ENCODE measurements around the gene MYRIP.
"Not testable (repeated sequence)": the region's sequence is repeated elsewhere in the genome, so short reads cannot be mapped to it uniquely, and the experiment has no call there.

Gene MYRIP

DNA sequence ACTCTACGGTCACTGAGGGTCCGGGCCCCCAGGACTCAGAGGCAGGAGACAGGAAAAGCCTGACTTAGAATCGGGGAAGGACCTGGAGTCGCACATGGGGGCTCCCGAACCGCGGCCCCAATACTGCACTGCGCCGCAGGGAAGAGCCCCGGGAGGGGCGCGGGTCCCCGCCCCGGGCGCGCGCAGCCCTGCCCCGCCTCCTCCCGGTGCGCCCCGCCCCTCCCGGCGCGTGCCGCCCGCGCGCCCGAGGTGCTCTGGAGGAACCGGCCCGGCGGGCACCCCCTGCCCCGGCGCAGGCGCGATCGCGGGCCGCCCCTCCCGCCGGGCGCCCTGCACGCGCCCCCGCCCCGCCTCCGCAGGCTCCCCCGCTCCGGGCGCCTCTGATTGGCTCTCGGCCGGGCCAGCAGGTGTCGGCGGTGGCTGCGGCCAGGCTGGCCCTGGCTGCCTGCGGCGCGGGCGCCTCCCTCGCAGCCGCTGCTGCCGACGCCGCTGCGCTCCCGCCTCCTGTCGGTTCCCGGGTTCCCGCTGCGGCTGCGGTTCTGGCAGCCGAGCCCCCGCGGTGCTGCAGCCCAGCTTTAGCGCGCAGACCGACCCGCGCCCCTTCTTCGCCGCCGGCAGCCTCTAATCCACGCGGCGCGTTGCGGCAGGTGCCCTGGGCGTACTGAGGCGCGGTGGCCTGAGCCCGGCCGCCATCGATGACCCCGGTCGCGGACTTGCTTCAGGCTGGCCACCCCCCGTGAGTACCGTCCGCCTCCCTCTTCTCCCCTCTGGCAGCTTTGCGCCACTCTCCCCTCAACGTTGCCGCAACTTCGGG lies at the start of gene MYRIP:
TSS of gene MYRIP (plus strand) at position 429 of the 814 bp plus-strand sequence. CDS start 91,208 bp downstream, outside the sequence.
- DNase-seq = no peak

DNA sequence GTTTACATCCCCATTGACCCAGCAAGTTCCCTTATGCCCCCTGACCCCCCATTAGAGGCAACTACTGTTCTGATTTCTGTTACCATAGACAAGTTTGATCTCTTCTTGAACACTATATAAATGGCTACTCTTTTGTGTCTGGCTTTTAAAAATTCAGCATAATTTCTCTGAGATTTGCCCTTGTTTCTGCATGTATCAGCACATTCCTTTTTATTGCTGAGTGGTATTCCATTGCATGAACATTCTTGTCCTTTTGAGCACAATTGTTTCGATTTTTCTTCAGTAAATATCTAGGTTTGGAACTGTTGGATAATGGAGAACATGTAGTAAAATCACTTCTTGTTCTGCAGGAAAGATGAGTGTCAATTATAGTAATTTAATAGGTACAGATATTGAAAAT lies 49.1 kb upstream of the MYRIP start:
- no peak for DNase-seq

DNA sequence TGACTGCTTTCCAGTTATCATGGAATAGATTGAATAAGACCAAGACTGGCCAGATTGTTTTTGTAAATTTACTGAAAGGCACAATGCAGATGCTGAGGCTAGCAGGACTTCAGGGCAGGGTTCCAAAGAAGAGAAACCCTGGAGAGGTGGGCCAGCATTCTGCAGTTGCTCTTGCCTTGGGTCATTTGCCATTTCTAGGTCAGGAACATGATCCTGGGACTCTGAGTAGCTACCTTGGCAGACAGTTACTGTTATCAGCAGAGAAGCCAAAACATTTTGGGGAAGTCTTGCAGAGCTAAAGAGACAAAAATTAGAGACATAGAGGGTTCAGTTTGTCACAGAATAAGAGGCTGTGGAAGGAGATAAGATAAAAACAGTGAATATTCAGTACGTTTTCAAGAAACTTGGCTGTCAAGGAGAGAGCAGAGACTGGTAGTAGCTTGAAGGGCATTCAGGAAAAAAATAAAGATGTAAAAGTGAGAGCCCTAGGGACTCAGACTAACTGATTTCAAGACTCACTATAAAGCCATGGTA lies 46.8 kb upstream of the MYRIP start:
- no peak for DNase-seq

DNA sequence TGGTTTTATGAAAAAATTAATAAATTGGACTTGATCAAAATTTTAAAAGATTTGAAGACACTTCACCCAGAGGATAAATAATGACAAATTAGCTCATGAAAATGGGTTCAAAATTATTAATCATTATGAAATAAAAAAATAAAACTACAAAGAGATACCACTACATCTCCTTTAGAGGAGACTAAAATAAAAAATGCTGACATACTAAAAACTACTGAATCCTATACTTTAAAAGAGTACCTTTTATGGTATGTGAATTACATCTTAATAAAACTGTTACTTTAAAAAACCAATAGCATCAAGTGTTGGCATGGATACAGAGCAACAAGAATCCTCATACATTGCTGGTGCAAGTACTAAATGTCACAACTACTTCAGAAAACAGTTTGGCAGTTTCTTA lies 46.0 kb upstream of the MYRIP start:
- no peak for DNase-seq

DNA sequence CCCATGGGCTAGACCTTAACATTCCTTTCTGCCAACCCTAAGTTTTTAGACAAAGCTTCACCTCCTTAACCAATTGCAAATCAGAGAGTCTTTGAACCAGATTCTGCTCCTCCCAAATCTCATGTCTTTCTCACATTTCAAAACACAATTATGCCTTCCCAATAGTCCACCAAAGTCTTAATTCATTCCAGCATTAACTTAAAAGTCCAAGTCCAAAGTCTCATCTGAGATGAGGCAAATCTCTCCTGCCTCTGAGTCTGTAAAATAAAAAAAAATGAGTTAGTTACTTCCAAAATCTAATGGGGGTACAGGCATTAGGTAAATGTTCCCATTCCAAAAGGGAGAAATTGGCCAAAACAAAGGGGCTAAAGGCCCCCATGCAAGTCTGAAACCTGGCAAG lies 43.8 kb upstream of the MYRIP start:
- no peak for DNase-seq

DNA sequence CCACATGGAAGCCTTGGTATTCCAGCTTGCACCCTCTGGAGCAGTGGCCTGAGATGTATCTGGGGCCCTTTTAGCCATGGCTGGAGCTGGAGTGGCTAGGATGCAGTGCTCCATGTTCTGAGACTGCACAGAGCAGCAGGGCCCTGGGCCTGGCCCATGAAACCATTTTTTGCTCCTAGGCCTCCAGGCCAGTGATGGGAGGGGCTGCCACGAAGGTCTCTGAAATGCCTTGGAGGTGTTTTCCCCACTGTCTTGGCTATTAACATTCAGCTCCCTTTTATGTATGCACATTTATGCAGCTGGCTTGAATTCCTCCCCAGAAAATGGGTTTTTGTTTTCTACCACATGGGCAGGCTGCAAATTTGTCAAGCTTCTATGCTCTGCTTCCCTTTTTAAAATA lies 43.0 kb upstream of the MYRIP start:
- DNase-seq = no peak

DNA sequence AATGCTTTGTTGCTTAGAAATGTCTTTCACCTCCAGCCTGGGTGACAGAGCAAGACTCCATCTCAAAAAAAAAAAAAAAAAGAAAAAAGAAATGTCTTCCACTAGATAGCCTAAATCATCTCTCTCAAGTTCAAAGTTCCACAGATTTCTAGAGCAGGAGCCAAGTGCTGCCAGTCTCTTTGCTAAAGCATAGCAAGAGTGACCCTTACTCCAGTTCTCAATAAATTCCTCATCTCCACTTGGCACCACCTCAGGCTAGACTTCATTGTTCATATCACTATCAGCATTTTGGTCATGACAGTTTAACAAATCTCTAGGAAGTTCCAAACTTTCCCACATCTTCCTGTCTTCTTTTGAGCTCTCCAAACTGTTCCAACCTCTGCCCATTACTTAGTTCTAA lies 42.5 kb upstream of the MYRIP start:
- DNase-seq = not testable (repeated sequence)

DNA sequence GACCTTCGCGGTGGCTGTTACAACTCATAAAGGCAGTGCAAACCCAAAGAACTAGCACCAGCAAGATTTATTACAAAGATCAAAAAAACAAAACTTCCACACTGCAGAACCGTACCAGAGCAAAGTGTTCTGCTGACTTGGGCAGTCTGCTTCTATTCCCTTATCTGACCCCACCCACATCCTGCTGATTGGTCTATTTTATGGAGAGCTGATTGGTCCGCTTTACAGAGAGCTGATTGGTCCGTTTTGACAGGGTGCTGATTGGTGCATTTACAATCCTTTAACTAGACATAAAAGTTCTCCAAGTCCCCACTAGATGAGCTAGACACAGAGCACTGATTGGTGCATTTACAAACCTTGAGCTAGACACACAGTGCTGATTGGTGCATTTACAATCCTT lies 31.2 kb upstream of the MYRIP start:
- not testable (repeated sequence) for DNase-seq

DNA sequence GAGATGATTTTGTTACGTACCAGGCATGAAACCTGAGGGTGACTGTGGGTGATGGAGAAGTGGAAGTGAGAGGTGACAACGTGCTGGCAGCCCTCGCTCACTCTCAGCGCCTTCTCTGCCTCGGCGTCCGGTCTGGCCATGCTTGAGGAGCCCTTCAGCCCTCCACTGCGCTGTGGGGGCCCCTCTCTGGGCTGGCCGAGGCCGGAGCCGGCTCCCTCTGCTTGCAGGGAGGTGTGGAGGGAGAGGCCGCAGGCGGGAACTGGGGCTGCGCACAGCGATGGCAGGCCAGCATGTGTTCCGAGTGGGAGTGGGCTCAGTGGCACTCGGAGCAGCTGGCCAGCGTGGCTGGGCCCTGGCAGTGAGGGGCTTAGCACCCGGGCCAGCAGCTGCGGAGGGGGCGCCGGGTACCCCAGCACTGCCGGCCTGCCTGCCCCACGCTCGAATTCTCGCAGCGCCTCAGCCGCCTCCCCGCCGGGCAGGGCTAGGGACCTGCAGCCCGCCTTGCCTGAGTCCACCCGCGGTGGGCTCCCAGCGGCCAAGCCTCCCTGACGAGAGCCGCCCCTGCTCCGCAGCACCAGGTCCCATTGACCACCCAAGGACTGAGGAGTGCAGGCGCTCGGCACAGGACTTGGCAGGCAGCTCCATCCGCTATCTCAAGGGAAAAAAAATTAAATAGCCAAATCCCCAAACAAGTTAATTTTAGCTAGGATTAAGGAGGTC lies 29.7 kb upstream of the MYRIP start:
- DNase-seq = no peak

DNA sequence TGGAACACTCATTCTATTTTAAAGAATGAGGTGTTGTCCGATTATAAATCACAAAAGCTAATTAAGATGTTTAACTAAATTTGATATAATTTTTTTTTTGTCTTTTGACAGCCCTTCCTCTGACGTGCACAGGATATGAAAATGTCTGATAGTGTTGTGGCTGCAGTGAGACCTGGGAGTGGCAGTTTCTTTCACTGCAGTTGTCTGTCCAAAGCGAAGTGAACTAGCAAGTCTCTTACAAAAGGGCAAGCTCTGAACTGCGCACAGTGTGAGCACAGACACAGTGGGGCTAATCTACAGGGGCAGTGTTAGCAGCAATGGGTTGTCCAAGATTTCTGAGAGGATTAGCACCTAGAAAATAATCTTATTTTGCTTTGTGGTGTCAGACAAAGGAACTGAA lies 29.1 kb upstream of the MYRIP start:
- no peak for DNase-seq

DNA sequence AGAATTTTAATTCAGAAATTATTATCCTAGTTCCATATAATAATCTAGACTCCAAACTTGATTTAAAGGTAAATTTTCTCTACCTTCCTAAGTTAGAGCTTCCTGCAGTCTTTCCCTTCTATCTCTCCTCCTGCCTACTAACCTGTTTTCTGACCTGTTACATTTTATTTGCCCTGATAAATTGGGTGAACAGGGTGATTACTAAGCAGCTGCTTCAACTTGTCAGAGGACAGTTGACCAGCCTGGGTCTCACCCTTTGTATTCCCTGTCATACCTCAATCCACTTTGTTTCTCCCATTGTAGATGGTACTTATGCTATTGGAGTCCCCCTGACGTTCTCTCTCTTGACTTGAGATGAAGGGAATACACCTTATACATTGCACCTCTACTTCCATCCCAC lies 28.4 kb upstream of the MYRIP start:
- no peak for DNase-seq

DNA sequence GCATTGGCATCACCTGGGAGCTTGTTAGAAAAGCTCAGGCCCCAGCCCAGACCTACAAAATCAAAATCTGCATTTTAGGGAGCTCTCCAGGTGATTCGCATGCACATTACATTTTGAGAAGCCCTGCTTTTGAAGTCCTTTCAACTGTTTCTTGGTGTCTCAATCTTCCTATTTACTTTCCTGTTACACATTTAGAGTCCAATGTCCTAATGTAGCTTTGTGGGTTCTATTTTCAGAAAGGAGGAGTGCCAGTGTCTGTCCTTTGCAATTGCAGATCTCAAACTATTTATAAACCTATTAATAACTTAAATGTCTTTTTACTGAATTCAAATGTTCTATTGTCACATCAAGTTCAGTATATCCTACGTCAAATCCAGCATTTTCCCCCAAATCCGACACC lies 27.8 kb upstream of the MYRIP start:
- no peak for DNase-seq

DNA sequence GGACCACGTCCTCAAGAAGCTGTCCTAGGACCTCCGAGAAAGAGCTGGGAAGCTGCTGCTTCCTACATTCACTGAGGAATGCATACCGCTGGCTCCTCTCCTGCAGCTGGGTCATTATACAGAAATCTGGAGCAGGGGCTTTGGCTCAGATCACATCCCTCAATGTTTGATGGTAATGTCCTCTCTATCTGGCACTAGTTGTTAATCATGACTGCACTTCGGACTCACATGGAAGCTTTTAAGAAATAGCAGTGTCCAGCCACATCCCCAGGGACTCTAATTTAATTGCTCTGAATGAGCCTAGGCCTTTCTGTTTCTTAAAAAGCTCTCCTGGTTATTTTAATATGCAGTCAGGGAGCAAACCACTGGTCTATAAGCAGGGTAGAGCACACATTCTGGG lies 25.7 kb upstream of the MYRIP start:
- no peak for DNase-seq

DNA sequence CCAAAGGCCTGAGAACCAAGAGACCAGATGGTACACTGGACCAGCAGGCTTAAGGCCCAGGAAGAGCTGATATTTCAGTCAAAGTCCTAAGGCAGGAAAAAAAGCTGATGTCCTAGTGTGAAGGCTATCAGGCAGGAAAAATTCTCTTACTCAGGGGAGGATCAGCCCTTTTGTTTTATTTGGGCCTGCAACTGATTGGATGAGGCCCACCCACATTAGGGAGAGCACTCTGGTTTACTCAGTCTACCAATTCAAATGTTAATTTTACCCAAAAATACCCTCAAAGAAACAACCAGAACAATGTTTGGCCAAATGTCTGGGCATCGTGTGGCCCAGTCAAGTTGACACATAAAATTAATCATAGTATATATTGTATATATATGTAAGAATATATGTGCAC lies 24.5 kb upstream of the MYRIP start:
- no peak for DNase-seq

DNA sequence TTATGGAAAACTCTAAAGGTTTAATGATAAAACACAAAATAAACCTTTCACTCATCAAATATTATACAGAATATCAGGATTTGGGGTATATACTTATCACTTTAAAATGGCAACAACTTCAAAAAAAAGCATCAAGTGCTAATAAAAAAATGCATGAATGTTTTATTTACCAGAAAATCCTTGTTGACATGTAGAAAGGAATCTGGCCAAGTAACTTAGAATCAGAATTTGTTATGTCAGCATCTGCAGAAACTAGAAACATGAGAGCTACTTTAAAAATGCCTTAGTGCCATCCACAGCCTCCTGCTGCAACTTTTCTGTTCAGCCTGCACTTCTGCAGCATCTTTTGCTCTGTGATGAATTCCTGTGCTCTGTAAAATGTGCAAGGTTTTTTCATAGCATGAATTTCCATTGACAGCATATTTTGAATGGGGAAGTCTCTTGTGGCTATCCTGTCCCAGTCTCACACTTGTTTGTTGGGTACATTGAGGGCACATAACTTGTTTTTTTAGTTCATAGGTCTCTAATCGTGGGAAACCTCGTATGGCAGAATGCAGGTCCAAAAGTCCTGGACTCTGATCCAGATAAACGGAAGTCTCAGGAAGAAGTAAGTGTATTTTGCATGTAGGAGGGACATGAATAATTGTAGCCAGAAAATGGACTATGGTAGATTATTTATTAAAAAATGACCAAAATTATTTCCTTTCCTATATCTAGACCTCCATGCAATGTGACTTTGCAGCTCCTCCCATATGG lies 21.1 kb upstream of the MYRIP start:
- no peak for DNase-seq

DNA sequence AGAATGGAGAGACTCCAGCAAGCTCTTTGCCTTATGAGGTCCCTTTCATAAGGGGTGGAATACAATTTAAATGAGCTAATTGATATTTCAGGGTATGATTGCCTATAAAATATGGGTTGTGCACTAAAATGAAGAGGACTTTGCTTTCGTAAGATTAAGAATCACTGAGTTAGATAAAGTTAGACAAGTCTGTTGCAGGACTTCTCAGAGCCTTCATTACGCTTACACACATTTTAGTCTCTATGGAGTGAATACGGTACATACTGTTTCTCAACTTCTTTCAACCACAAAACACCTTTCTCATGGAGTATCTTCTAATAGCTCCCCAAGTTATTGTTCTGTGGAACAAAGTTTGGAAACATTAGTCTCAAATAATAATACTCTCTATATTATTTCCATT lies 17.8 kb upstream of the MYRIP start:
- no peak for DNase-seq

DNA sequence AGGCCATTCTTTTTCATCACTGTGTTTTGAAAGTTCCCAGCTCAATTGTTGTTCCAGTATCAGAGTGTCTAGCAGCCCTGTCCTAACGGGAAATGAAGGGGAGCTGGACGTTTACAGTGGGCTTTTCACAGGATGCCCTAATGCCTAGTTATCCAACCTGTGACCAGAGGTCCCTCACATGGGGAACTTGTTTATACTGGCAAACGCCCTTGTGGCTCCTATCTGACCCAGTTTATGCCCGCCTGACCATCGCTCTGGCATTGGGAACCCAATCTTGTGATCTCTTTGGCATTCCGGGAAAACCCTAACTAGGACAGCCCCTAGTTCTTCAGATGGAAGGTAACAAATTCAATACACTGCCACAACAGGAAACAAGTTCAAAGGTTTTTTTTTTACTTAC lies 14.5 kb upstream of the MYRIP start:
- DNase-seq = no peak

DNA sequence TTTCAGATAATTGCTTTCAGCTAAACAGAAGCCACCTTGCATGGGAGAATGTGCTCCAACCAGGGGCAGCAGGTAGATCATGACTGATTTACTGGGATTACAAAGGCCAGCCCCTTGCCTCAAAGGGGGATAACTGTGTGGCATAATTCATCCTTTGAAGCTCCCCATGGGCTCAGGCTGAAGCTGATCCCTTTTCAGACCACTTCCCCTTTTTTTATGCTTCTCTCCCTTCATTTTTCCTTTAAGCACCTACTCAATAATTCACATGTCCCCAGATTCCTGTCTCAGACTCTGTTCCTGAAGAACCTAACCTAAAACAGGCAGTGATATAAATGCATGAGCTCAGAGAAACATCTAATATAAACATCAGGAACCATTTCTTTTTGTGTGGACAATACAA lies 8.2 kb upstream of the MYRIP start:
- DNase-seq = no peak

DNA sequence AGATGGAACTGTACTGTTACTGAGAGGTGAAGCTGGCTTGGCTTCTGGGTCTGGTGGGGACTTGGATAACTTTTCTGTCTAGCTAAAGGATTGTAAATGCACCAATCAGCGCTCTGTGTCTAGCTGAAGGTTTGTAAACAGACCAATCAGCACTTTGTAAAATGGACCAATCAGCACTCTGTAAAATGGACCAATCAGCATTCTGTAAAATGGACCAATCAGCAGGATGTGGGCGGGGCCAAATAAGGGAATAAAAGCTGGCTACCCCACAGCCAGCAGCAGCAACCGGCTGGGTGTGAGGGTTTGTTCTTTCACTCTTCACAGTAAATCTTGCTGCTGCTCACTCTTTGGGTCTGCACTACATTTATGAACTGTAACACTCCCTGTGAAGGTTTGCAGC lies 6.9 kb upstream of the MYRIP start:
- DNase-seq = not testable (repeated sequence)

DNA sequence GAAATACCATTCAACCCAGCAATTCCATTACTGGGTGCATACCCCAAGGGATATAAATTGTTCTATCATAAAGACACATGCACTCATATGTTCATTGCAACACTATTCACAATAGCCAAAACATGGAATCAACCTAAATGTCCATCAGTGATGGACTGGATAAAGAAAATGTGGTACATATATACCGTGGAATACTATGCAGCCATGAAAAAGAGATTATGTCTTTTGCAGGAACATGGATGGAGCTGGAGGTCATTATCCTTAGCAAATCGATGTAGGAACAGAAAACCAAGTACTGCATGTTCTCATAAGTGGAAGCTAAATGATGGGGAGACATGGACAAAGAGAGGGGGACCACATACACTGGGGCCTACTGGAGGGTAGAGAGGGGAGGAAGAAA lies 5.5 kb upstream of the MYRIP start:
- DNase-seq = no peak

DNA sequence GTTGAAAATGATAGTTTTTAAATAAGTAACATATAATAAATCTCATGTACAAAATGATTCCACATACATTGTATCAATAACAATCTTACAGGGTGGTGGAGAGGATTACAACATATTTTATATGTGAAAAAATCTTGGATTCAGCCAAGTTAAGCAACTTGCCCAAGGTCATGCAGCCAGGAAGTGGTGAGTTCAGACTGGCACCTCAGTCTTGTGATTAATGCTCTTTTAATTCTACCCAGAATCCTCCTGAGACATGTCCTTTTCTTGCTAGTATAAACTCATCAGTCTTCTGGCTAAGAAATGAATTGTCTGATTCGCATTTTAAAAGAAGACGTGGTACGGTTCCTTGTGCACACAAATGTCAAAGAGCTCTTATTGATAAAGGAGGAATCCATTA lies 4.5 kb upstream of the MYRIP start:
- no peak for DNase-seq

DNA sequence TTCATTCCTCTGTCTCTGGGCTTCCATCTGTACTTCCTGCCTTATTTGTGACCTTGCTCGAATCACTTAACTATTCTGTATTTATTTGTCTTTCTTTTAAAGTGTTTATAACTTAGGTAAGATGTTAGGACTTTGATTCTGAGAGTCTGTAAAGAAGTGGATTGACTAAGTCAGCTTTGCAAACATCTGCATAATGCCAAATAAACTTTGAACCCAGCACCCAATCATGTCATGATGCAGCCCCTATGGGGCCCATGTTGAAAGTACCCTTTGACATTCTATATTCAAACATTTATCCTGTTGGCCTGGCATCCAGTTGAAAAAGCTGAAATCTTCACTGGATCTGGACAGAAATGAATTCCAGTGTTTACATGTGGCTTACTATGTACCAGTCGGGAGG lies 3.8 kb upstream of the MYRIP start:
- no peak for DNase-seq

DNA sequence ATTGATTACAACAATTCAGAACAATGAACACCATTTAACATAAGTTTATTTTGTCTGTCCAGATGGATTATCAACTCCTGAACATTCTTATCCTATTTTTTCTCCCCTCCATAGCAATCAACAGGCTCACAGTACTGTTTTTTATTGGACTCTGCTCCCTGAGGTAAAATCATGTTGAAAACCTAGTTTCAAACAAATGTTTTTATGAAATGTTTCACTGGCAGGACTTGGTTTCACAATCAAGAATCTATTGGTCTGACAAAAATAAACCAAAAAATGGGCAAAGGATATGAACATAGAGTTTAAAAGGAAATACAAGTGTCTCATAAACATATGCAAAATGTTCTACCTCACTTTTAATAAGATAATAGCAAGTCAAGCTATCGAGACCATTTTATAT lies 2.6 kb upstream of the MYRIP start:
- no peak for DNase-seq

Measured in DMS79 (cell line).